ENCODE measurements around the gene AKAP7.

The AKAP7 gene

GRCh38 chr6:131285548-131285947, 150.3 kb downstream of the AKAP7 start:
- H3K4me3 ChIP-seq (ENCODE audit: low read depth in 1 of 2, low read length in 2 of 2), result no peak overlapping the region
- no peak for DNase-seq
- no peaks in the 10 kb centered on the region for H3K27me3 ChIP-seq (ENCODE audit: insufficient read depth, low read length, poor library complexity)
- no peaks in the 10 kb centered on the region for H3K9me3 ChIP-seq (ENCODE audit: insufficient read depth, low read length, severe bottlenecking)
- TF ChIP-seq CTCF (IDR thresholded peaks at IDR 0.05; ENCODE audit: borderline replicate concordance, extremely low read depth, low read length, poor library complexity, severe bottlenecking), result no peak
- TF ChIP-seq EZH2 (IDR thresholded peaks at IDR 0.05; ENCODE audit: borderline replicate concordance, low read depth, low read length, severe bottlenecking), result no peak
- no peaks in the 10 kb centered on the region for H3K79me2 ChIP-seq (ENCODE audit: insufficient read depth, low read length)
- H3K4me2 ChIP-seq (ENCODE audit: insufficient read depth, low read length), result no peak overlapping the region
- peaks cover 14% of the 10 kb centered on the region for H3K4me1 ChIP-seq (ENCODE audit: insufficient read depth, low read length)
- H2AFZ ChIP-seq (ENCODE audit: low read depth, low read length), result no peak overlapping the region
- no peaks in the 10 kb centered on the region for H3K36me3 ChIP-seq (ENCODE audit: insufficient read depth, low read length)
- no peak overlapping the region for H3K9ac ChIP-seq (ENCODE audit: low read depth, low read length)
- ATAC-seq (ENCODE audit: insufficient read depth, low read depth), result no peak
- no peak overlapping the region for H3K27ac ChIP-seq (ENCODE audit: low read length)
- no peaks in the 10 kb centered on the region for H4K20me1 ChIP-seq (ENCODE audit: insufficient read depth, low read length)

GRCh38 chr6:131286469-131287040, 151.3 kb downstream of the AKAP7 start:
- Histone ChIP-seq H3K36me3 (ENCODE audit: insufficient read depth, low read length) (no peaks in the 10 kb centered on the region), H2AFZ (ENCODE audit: low read depth, low read length) (no peak overlapping the region), H3K27ac (ENCODE audit: low read length) (no peak overlapping the region), H4K20me1 (ENCODE audit: insufficient read depth, low read length) (no peaks in the 10 kb centered on the region), H3K27me3 (ENCODE audit: insufficient read depth, low read length, poor library complexity) (no peaks in the 10 kb centered on the region), H3K79me2 (ENCODE audit: insufficient read depth, low read length) (no peaks in the 10 kb centered on the region), H3K9ac (ENCODE audit: low read depth, low read length) (no peak overlapping the region), H3K4me1 (ENCODE audit: insufficient read depth, low read length) (peaks cover 6% of the 10 kb centered on the region), H3K4me3 (ENCODE audit: low read depth in 1 of 2, low read length in 2 of 2) (no peak overlapping the region), H3K9me3 (ENCODE audit: insufficient read depth, low read length, severe bottlenecking) (no peaks in the 10 kb centered on the region), H3K4me2 (ENCODE audit: insufficient read depth, low read length) (no peak overlapping the region)
- DNase-seq (no peak), ATAC-seq (ENCODE audit: insufficient read depth, low read depth) (no peak)
- TF ChIP-seq CTCF (IDR thresholded peaks at IDR 0.05; ENCODE audit: borderline replicate concordance, extremely low read depth, low read length, poor library complexity, severe bottlenecking), result no peak
- no peak for TF ChIP-seq EZH2 (IDR thresholded peaks at IDR 0.05; ENCODE audit: borderline replicate concordance, low read depth, low read length, severe bottlenecking)

GRCh38 chr6:131288214-131288613, 152.9 kb downstream of the AKAP7 start:
- Histone ChIP-seq H3K27ac (ENCODE audit: low read length) (no peak overlapping the region), H3K4me2 (ENCODE audit: insufficient read depth, low read length) (no peak overlapping the region), H3K4me3 (ENCODE audit: low read depth in 1 of 2, low read length in 2 of 2) (no peak overlapping the region), H3K79me2 (ENCODE audit: insufficient read depth, low read length) (no peaks in the 10 kb centered on the region), H3K27me3 (ENCODE audit: insufficient read depth, low read length, poor library complexity) (no peaks in the 10 kb centered on the region), H3K4me1 (ENCODE audit: insufficient read depth, low read length) (no peaks in the 10 kb centered on the region), H3K36me3 (ENCODE audit: insufficient read depth, low read length) (no peaks in the 10 kb centered on the region), H3K9me3 (ENCODE audit: insufficient read depth, low read length, severe bottlenecking) (no peaks in the 10 kb centered on the region), H3K9ac (ENCODE audit: low read depth, low read length) (no peak overlapping the region), H4K20me1 (ENCODE audit: insufficient read depth, low read length) (no peaks in the 10 kb centered on the region), H2AFZ (ENCODE audit: low read depth, low read length) (no peak overlapping the region)
- no peak for TF ChIP-seq CTCF (IDR thresholded peaks at IDR 0.05; ENCODE audit: borderline replicate concordance, extremely low read depth, low read length, poor library complexity, severe bottlenecking)
- TF ChIP-seq EZH2 (IDR thresholded peaks at IDR 0.05; ENCODE audit: borderline replicate concordance, low read depth, low read length, severe bottlenecking), result no peak
- ATAC-seq (ENCODE audit: insufficient read depth, low read depth), result no peak
- DNase-seq, result no peak

GRCh38 chr6:131290955-131291354, 155.7 kb downstream of the AKAP7 start:
- Histone ChIP-seq H2AFZ (ENCODE audit: low read depth, low read length) (no peak overlapping the region), H4K20me1 (ENCODE audit: insufficient read depth, low read length) (no peaks in the 10 kb centered on the region), H3K36me3 (ENCODE audit: insufficient read depth, low read length) (no peaks in the 10 kb centered on the region), H3K4me3 (ENCODE audit: low read depth in 1 of 2, low read length in 2 of 2) (no peak overlapping the region), H3K27ac (ENCODE audit: low read length) (no peak overlapping the region), H3K79me2 (ENCODE audit: insufficient read depth, low read length) (no peaks in the 10 kb centered on the region), H3K9me3 (ENCODE audit: insufficient read depth, low read length, severe bottlenecking) (no peaks in the 10 kb centered on the region), H3K4me2 (ENCODE audit: insufficient read depth, low read length) (no peak overlapping the region), H3K4me1 (ENCODE audit: insufficient read depth, low read length) (no peaks in the 10 kb centered on the region), H3K27me3 (ENCODE audit: insufficient read depth, low read length, poor library complexity) (no peaks in the 10 kb centered on the region), H3K9ac (ENCODE audit: low read depth, low read length) (no peak overlapping the region)
- no peak for ATAC-seq (ENCODE audit: insufficient read depth, low read depth)
- no peak for TF ChIP-seq EZH2 (IDR thresholded peaks at IDR 0.05; ENCODE audit: borderline replicate concordance, low read depth, low read length, severe bottlenecking)
- TF ChIP-seq CTCF (IDR thresholded peaks at IDR 0.05; ENCODE audit: borderline replicate concordance, extremely low read depth, low read length, poor library complexity, severe bottlenecking), result no peak
- no peak for DNase-seq
